ENCODE data around the gene MBOAT7. TPM values are rescaled to one million over a fixed set of nuclear protein-coding genes. Genes with fewer than 3 reads are reported as not detected.
A peak's percentile ranks its signal among the peaks of the same experiment; 100 is the strongest.

MBOAT7 gene
- total RNA-seq, 1 donor from 2014 or later, result 18.3 TPM

GRCh38 chr19:54148158-54148557 is 41.2 kb downstream of the MBOAT7 start:
- FAIRE-seq (no peak), DNase-seq (ENCODE audit: low spot score in 2 of 2) (no peak)

- DNase-seq (ENCODE audit: low spot score in 2 of 2), result no peak
- FAIRE-seq, result no peak
Measured at GRCh38 chr19:54147676-54148075, 41.7 kb downstream of the MBOAT7 start.

DNA sequence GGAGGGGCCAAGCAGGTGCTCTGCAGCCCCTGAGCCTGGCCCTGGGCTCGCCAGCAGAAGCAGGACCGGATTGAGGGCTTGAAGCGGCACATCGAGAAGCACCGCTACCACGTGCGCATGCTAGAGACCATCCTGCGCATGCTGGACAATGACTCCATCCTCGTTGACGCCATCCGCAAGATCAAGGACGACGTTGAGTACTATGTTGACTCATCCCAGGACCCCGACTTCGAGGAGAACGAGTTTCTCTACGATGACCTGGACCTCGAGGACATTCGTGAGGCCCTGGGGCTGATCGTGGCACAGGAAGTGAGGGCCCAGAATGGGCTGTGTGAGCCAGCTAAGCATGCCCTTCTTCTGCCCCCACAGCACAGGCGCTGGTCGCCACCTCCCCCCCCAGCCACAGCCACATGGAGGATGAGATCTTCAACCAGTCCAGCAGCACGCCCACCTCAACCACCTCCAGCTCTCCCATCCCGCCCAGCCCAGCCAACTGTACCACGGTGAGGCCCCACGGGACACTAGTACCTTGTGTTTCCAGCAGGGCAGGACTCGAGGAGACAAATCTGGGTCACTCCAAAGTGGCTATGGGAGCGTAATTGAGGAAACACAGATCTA is 43.7 kb downstream of the MBOAT7 start:
- no peak for FAIRE-seq

DNA sequence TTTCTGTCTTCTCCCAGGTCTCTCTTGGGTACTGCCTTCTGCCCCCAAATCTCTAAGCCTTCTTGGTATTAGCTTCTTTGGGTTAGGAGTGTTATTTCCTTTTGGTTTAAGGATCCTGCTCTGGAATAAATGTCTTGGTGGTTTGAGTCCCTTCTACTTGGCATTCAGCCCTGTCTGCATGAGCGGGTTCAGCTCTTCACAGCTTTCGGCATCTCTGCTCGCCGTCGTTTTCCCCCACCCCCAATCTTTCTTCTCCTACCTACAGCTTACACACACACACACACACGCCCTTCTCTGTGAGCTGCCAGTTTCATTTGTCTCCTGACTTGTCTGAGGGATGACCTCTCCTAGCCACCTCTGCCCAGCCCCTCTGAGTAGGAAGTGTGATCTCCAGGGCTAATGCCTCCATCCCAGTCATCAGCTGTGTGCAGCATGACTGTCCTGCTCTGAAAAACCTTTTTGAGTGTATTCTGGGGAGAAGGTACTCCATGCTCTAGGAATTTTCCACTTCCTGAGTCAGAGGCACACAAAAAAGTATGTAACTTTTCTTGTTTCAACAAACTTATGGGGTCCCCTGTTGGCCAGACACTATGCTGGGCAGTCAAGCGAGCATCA is 47.1 kb downstream of the MBOAT7 start:
- DNase-seq (ENCODE audit: low spot score in 2 of 2) (no peak), FAIRE-seq (no peak)

More for the DNA sequence above, 43.7 kb downstream of the MBOAT7 start:
- DNase-seq (ENCODE audit: low spot score in 2 of 2), result no peak

DNA sequence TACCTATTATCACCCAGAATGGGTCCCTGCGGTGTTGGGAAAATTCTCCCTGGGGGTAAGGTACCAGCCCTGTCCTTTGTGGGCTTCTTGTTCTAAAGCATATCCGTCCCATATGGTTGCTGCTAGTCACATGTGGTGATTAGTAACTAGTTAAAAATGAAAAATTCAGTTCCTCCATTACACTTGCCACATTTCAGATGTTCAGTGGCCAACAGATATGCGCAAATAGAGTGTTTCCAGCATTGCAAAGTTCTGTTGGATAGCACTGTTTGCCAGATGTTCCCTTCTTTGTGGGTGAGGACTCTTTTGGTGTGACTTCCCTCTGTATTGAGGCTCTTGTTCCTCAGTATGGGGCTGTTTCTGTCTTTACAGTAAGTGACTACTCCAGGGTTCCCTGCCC is 48.0 kb downstream of the MBOAT7 start:
- FAIRE-seq (no peak), DNase-seq (ENCODE audit: low spot score in 2 of 2) (no peak)

- DNase-seq (ENCODE audit: low spot score in 2 of 2) (no peak), FAIRE-seq (no peak)
Measured at GRCh38 chr19:54138489-54139256, 50.7 kb downstream of the MBOAT7 start.

DNA sequence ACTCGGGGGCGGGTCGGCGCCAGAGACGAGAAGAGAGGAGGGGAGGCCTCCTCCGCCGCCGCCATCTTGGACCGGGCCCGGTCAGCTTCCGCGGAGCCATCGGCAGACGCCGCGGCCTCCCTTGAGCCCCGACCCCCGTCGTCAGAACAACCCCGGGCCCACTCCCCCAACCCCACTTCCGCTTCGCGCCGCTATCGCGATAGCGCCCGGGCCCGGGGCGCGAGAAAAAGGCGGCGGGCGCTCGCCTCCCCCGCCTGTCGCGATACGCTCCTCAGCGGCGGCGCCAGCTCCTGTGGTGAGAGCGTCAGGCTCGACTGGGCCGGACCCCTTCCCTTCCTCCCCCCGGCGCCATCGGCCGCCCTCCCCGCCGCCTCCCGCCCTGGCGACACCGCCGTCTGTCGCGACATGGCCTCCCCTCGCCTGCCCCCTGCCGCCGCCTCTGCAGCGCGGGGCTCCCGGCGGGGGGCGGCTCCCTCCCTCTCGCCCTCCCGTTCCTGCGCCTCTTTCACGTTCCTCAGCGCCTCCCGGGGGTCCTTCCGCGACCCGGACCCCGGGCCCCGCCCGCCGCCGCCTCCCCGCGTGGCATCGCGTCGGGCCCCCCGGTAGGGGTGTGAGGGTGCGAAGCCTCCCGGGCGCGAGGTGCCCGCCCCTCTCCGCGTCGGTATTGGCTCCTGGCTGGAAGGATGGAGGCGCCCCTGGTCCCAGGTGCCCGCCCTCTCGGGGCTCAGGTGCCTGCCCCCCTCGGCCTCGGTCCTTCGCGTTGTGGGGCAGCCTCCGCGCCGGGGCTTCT is 51.5 kb downstream of the MBOAT7 start, which contains the start of gene CNOT3:
Gene CNOT3 (plus strand): TSS at position 64 of the 790 bp plus-strand sequence. CDS start 5,217 bp downstream, outside the sequence.
- FAIRE-seq (no peak), DNase-seq (ENCODE audit: low spot score in 2 of 2) (no peak)

- peak; percentile 100 for DNase-seq (ENCODE audit: low spot score in 2 of 2)
- peak; percentile 100 for FAIRE-seq
Measured at GRCh38 chr19:54136864-54137698, 52.3 kb downstream of the MBOAT7 start.

- no peak for DNase-seq (ENCODE audit: low spot score in 2 of 2)
- no peak for FAIRE-seq
Measured at GRCh38 chr19:54136086-54136863, 53.1 kb downstream of the MBOAT7 start.

DNA sequence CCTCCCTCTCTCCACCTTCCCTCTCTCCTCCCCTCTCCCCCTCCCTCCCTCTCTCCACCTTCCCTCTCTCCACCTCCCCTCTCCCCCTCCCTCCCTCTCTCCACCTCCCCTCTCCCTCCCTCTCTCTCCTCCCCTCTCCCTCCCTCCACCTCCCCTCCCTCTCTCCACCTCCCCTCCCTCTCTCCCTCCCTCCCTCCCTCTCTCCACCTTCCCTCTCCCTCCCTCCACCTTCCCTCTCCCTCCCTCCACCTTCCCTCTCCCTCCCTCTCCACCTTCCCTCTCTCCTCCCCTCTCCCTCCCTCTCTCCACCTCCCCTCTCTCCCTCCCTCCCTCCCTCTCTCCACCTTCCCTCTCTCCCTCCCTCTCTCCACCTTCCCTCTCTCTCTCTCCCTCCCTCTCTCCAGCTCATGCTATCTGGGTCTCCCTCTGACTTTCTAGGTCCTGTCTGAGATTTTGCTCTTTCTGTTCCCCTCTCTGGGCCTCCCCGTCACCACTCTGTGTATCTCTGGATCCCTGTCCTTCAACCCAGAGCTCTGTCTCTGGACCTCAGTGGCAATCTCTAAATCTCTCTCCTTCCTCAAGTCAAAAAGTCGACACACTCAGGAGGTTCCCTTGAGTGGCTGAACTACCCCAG is 55.3 kb downstream of the MBOAT7 start:
- DNase-seq (ENCODE audit: low spot score in 2 of 2) (no peak), FAIRE-seq (no peak)

- DNase-seq (ENCODE audit: low spot score in 2 of 2), result no peak
- no peak for FAIRE-seq
Measured at GRCh38 chr19:54133312-54133956, 55.9 kb downstream of the MBOAT7 start.

- FAIRE-seq (no peak), DNase-seq (ENCODE audit: low spot score in 2 of 2) (no peak)
Measured at GRCh38 chr19:54129617-54129996, 59.8 kb downstream of the MBOAT7 start.

DNA sequence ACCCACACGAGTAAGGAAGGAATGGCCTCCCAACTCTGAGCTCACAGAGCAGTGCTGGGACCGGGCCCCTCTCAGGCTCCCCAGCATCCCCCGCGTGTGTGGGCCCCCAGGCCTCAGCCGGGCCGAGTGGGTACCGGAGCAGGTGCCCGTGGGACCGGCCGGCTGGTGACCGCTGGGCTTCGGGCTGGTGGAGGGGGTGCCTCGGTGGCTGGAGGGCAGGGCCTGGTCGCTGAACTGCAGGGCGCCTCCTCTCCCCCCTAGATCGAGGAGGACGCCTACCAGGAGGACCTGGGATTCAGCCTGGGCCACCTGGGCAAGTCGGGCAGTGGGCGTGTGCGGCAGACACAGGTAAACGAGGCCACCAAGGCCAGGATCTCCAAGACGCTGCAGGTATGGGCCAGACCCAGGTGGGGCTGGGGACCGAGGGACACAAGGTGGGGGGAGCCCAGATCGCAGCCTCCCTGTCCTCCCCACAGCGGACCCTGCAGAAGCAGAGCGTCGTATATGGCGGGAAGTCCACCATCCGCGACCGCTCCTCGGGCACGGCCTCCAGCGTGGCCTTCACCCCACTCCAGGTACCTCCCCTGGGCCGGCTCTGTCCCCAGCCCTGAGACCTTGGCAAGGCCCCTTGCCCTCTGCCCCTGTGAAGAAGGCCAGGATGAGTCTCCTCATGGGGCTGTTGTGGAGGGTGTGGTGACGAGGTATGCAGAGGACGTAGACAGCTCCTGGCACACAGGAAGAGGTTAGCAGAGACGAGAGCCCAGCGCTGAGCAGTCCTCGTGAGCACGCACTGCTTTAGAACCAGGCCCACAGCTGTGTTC is 60.4 kb downstream of the MBOAT7 start:
- no peak for DNase-seq (ENCODE audit: low spot score in 2 of 2)
- no peak for FAIRE-seq

- no peak for DNase-seq (ENCODE audit: low spot score in 2 of 2)
- FAIRE-seq, result no peak
Measured at GRCh38 chr19:54128441-54128725, 61.0 kb downstream of the MBOAT7 start.

DNA sequence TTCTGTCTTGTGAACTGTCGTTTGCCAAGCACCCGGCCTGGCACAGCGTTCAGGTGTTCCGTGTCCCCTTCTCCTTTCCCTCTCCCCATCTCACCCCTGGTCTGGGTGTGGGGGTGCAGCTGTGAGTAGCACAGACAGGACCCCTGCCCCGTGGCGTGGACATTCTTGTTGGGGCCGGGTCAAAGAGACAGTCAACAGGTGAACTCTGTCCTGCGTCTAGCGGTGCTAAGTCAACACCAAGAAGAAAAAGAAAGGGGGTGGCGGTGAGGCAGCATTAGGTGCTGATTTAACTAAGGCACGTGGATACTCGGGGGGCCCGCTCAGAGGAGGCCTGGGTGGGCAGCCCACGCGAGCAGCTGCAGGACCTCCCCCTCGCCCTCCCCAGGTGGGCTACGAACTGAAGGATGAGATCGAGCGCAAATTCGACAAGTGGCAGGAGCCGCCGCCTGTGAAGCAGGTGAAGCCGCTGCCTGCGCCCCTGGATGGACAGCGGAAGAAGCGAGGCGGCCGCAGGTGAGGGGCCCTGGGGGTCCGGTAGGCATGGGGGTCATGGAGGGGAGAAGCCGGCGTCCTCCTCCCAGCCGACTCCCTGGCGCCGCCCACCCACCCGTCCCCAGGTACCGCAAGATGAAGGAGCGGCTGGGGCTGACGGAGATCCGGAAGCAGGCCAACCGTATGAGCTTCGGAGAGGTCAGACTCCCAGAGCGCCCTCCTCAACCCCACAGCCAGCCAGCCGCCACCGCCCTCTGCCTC is 61.5 kb downstream of the MBOAT7 start:
- FAIRE-seq, result no peak

GRCh38 chr19:54125713-54126112 is 63.7 kb downstream of the MBOAT7 start:
- FAIRE-seq (no peak), DNase-seq (ENCODE audit: low spot score in 2 of 2) (no peak)

More for the DNA sequence above, 61.5 kb downstream of the MBOAT7 start:
- no peak for DNase-seq (ENCODE audit: low spot score in 2 of 2)

GRCh38 chr19:54124393-54124792 is 65.0 kb downstream of the MBOAT7 start:
- no peak for DNase-seq (ENCODE audit: low spot score in 2 of 2)
- no peak for FAIRE-seq
